HepG2 (cell line): Measurements from ENCODE around the gene RAD9A. TPM values are rescaled to one million over a fixed set of nuclear protein-coding genes. Genes with fewer than 3 reads are reported as not detected.

Source experiments
- FIP1L1 ChIP-seq: fragments of 200-400 bp; formaldehyde crosslinking; IDR thresholded peaks from 2 replicates; pipeline ENCODE4 v1.6.1; 2018; ENCODE audit warnings: low read depth, mild to moderate bottlenecking, low read length, moderate library complexity, borderline replicate concordance; ENCODE audit not compliant: insufficient read depth
- FOXP4 ChIP-seq: sonication (generic); formaldehyde crosslinking; IDR thresholded peaks from 2 replicates; pipeline ENCODE4 v1.4.0; 2020; ENCODE audit warnings: missing genetic modification reagents
- HMG20B ChIP-seq: conservative IDR thresholded peaks from 2 replicates; pipeline ENCODE4 v1.6.1; 2016; ENCODE audit warnings: missing genetic modification reagents, missing compliant biosample characterization
- IKZF5 ChIP-seq: IDR thresholded peaks from 2 replicates; pipeline ENCODE4 v1.6.1; 2018; ENCODE audit warnings: missing genetic modification reagents, mild to moderate bottlenecking, missing compliant biosample characterization
- NONO ChIP-seq, 2 experiments: fragments of 450-650 bp in 1 of 2; sonication (generic) in 1 of 2; formaldehyde crosslinking in 1 of 2; IDR thresholded peaks in 1 of 2; conservative IDR thresholded peaks in 1 of 2; 2 replicates each; pipeline versions ENCODE4 v1.6.1 to v1.8.0; 2017 to 2022; ENCODE audit warnings: mild to moderate bottlenecking in 1 of 2, missing genetic modification reagents in 1 of 2, moderate library complexity in 1 of 2
- NPAS2 ChIP-seq: sonication (generic); formaldehyde crosslinking; IDR thresholded peaks from 2 replicates; pipeline ENCODE4 v1.8.0; 2022; ENCODE audit warnings: mild to moderate bottlenecking, missing genetic modification reagents, borderline replicate concordance
- RAD21 ChIP-seq: fragments of 450-650 bp; formaldehyde crosslinking; IDR thresholded peaks from 2 replicates; pipeline ENCODE4 v1.5.0; 2020; ENCODE audit warnings: mild to moderate bottlenecking
- SCMH1 ChIP-seq: sonication (generic); formaldehyde crosslinking; IDR thresholded peaks from 2 replicates; pipeline ENCODE4 v1.9.0; 2021; ENCODE audit warnings: missing genetic modification reagents, mild to moderate bottlenecking, borderline replicate concordance
- SRF ChIP-seq: IDR thresholded peaks from 2 replicates; pipeline ENCODE4 v1.6.1; 2011; ENCODE audit warnings: mild to moderate bottlenecking, low read depth, low read length, moderate library complexity
- STAG1 ChIP-seq: sonication (generic); formaldehyde crosslinking; IDR thresholded peaks from 2 replicates; pipeline ENCODE4 v1.4.0; 2020; ENCODE audit warnings: missing genetic modification reagents
- TRIM22 ChIP-seq: fragments of 450-650 bp; IDR thresholded peaks from 2 replicates; pipeline ENCODE4 v1.6.1; 2017
- ZNF10 ChIP-seq: sonication (generic); formaldehyde crosslinking; IDR thresholded peaks from 2 replicates; pipeline ENCODE4 v1.4.0; 2020; ENCODE audit warnings: mild to moderate bottlenecking, low read depth, missing genetic modification reagents, borderline replicate concordance
- ZNF275 ChIP-seq: sonication (generic); formaldehyde crosslinking; IDR thresholded peaks from 2 replicates; pipeline ENCODE4 v1.8.0; 2022; ENCODE audit warnings: missing genetic modification reagents, mild to moderate bottlenecking, inconsistent platforms, borderline replicate concordance
- ZNF281 ChIP-seq: sonication (generic); formaldehyde crosslinking; IDR thresholded peaks from 2 replicates; pipeline ENCODE4 v1.4.0; 2020; ENCODE audit warnings: missing genetic modification reagents, borderline replicate concordance
- ZNF34 ChIP-seq: sonication (generic); formaldehyde crosslinking; IDR thresholded peaks from 2 replicates; pipeline ENCODE4 v1.4.0; 2020; ENCODE audit warnings: mild to moderate bottlenecking, missing genetic modification reagents, borderline replicate concordance
- ZNF382 ChIP-seq: sonication (generic); formaldehyde crosslinking; IDR thresholded peaks from 2 replicates; pipeline ENCODE4 v1.5.0; 2020; ENCODE audit warnings: missing genetic modification reagents, mild to moderate bottlenecking, borderline replicate concordance
- ZNF383 ChIP-seq: sonication (generic); formaldehyde crosslinking; IDR thresholded peaks from 2 replicates; pipeline ENCODE4 v1.4.0; 2020; ENCODE audit warnings: missing genetic modification reagents, mild to moderate bottlenecking, borderline replicate concordance
- ZNF569 ChIP-seq: sonication (generic); formaldehyde crosslinking; IDR thresholded peaks from 2 replicates; pipeline ENCODE4 v1.5.0; 2020; ENCODE audit warnings: mild to moderate bottlenecking, missing genetic modification reagents, moderate library complexity, borderline replicate concordance
- ZNF878 ChIP-seq: sonication (generic); formaldehyde crosslinking; IDR thresholded peaks from 2 replicates; pipeline ENCODE4 v1.8.1; 2023; ENCODE audit warnings: mild to moderate bottlenecking, missing genetic modification reagents, moderate library complexity
- polyA plus RNA-seq, 8 experiments: library from polyadenylated mRNA; depleted of rRNA in 3 of 8; stranded (reverse) in 7 of 8; unstranded in 1 of 8; fragments of >200 nt; fragmentation: Illumina TruSeq in 4 of 8; extraction: Trizol in 4 of 8; gene quantifications; 2 replicates each; pipeline versions ENCODE4 v1.2.1 to v1.2.3, GENCODE V29; 2011 to 2016; ENCODE audit warnings: low read depth in 4 of 8, missing spikeins in 1 of 8, mixed read lengths in 1 of 8; ENCODE audit not compliant: insufficient read depth in 1 of 8
- total RNA-seq, 5 experiments: library from RNA; depleted of rRNA; stranded (reverse); fragments of >200 nt; fragmentation: Illumina TruSeq; extraction: Trizol; gene quantifications; 2 replicates each; pipeline ENCODE4 v1.2.3, GENCODE V29; 2016; ENCODE audit warnings: low read depth in 1 of 5

Gene RAD9A
- total and polyA plus RNA-seq, 2 of the 13 experiments (the other 11 are each of a cell fraction or from before 2014, with no cell fraction given), result 10.1 to 15.7 TPM

GRCh38 chr11:67373648-67374570, 17.9 kb upstream of the RAD9A start (continued):
- 0 out of 2 replicates have a peak, but pooled peaks have one; percentile 18 for TF ChIP-seq FOXP4 (CRISPR knock-in tag)
- no peak for TF ChIP-seq ZNF10 (CRISPR knock-in tag)
- no peak for TF ChIP-seq TRIM22
- no peak for TF ChIP-seq ZNF878 (CRISPR knock-in tag)
- no peak for TF ChIP-seq NONO (IDR thresholded peaks at IDR 0.05)
- no peak for TF ChIP-seq NONO (CRISPR knock-in tag; conservative IDR thresholded peaks at IDR 0.05)
- no peak for TF ChIP-seq ZNF569 (CRISPR knock-in tag)
- no peak for TF ChIP-seq ZNF275 (CRISPR knock-in tag)
- no peak for TF ChIP-seq SCMH1
- no peak for TF ChIP-seq HMG20B (CRISPR knock-in tag)
- TF ChIP-seq ZNF281 (CRISPR knock-in tag), result no peak
- no peak for TF ChIP-seq NPAS2
- TF ChIP-seq SRF, result no peak
- TF ChIP-seq STAG1 (CRISPR knock-in tag), result peak; percentile 46
- no peak for TF ChIP-seq ZNF383 (CRISPR knock-in tag)
- no peak for TF ChIP-seq ZNF382 (CRISPR knock-in tag)
- no peak for TF ChIP-seq FIP1L1
- 0 out of 2 replicates have a peak, but pooled peaks have one; percentile 24 for TF ChIP-seq IKZF5
- TF ChIP-seq RAD21, result peak; percentile 38
- TF ChIP-seq ZNF34 (CRISPR knock-in tag), result no peak
